SK-N-MC (cell line): Measurements from ENCODE around the gene SLC9A7.

Source experiments
- DNase-seq: peaks from one replicate; pipeline ENCODE4 v3.0.0-alpha.2; 2011; ENCODE audit warnings: low read depth, low spot score
- H3K27ac ChIP-seq: fragments of 200-600 bp; sonication (generic); 2 replicates; pipeline ENCODE4 v1.5.1; 2016; ENCODE audit warnings: mixed run types
- H3K36me3 ChIP-seq: fragments of 200-600 bp; sonication (generic); 2 replicates; pipeline ENCODE4 v1.6.1; 2017; ENCODE audit warnings: antibody characterized with exemption, low read length, mixed read lengths; ENCODE audit not compliant: insufficient read depth
- H3K4me3 ChIP-seq: fragments of 200-600 bp; sonication (generic); 2 replicates; pipeline ENCODE4 v1.5.1; 2016
- H3K9ac ChIP-seq: fragments of 200-600 bp; sonication (generic); 2 replicates; pipeline ENCODE4 v1.8.0; 2017; ENCODE audit warnings: mixed run types, mixed read lengths; ENCODE audit not compliant: insufficient read length
- H3K9me3 ChIP-seq: fragments of 200-600 bp; sonication (generic); 2 replicates; pipeline ENCODE4 v1.6.1; 2017; ENCODE audit warnings: low read depth, mild to moderate bottlenecking, antibody characterized with exemption, low read length, moderate library complexity, mixed read lengths
- EZH2 ChIP-seq: fragments of 200-600 bp; sonication (generic); IDR thresholded peaks from one replicate; pipeline ENCODE4 v1.6.1; 2017; ENCODE audit warnings: antibody characterized with exemption
- FOXP2 ChIP-seq: optimal IDR thresholded peaks from 2 replicates; pipeline ENCODE3; 2011; ENCODE audit warnings: mild to moderate bottlenecking, moderate library complexity; ENCODE audit not compliant: insufficient read depth; ENCODE audit errors: extremely low read length, control extremely low read depth
- POLR2AphosphoS5 ChIP-seq: IDR thresholded peaks from 2 replicates; pipeline ENCODE4 v1.6.1; 2012; ENCODE audit warnings: mild to moderate bottlenecking, low read depth, low read length, borderline replicate concordance

The SLC9A7 gene

DNA sequence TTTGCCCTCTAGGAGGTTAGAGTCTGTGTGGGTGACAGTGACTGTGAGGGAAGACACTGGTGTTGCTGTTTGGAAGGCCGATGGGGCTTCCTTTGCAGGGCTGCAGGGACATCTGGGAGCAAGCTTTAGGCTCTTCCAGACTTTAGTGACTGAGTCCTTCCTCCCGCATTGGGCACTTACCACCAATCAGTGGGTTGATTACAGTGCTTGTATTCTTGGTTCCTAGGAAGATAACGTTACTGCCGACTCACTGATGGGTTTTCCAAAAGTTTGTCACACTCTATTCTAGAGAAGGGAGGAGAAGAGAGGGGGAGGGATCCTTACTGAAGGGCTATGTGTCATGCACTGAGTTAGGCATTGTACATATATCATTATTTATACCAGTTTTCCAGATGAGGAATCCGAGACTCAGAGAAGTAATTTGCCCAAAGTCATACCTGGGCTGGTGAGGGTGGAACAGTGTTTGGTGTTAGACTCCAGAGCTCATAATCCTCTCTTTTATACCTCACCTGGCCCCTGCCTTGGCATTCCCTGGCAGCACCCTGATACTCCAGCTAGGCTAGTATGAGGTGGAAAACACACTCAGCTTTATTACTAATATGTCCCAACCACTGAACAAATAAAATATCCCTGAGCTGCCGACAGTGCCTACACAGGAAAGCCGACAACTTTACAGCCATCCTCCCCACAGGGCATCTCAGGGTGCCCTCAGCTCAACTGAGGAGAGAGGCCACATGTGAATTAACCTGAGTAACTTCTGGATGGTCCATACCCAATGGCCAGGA, 181.5 kb downstream of the SLC9A7 start:
- H3K9me3 ChIP-seq = no peaks in the 10 kb centered on the region
- TF ChIP-seq POLR2AphosphoS5 (no peak), EZH2 (no peak), FOXP2 (no peak)
- H3K4me3 ChIP-seq = no peak overlapping the region
- no peak for DNase-seq
- H3K9ac ChIP-seq = no peak overlapping the region
- 0 out of 2 replicates have a peak overlapping the region, but pooled peaks have one; percentile 31 for H3K27ac ChIP-seq
- H3K36me3 ChIP-seq = no peaks in the 10 kb centered on the region

DNA sequence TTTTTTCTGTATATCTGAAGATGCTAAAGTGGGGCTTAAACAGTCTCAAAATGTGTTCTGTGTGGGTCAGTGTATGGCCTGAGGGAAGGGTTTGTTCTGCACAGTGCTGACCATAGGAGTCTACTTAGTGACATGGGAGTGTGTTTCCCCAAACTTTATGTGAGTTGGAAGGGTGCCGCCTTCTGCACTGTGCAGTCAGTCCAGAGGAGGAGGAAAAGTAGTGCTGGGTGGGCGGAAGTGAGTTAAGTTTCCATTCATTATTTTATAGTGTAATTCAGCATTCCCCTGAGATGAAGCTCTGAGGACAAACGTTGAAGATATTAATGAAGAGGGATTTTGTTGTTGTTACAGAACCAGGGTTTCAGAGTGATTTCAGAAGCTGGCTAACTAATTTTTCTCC, 182.5 kb downstream of the SLC9A7 start:
- H3K4me3 ChIP-seq = peak overlapping the region; percentile 79
- no peaks in the 10 kb centered on the region for H3K36me3 ChIP-seq
- TF ChIP-seq POLR2AphosphoS5 = no peak
- no peak for TF ChIP-seq EZH2
- TF ChIP-seq FOXP2 = no peak
- 0 out of 2 replicates have a peak overlapping the region, but pooled peaks have one; percentile 31 for H3K27ac ChIP-seq
- no peaks in the 10 kb centered on the region for H3K9me3 ChIP-seq
- DNase-seq = no peak
- no peak overlapping the region for H3K9ac ChIP-seq

DNA sequence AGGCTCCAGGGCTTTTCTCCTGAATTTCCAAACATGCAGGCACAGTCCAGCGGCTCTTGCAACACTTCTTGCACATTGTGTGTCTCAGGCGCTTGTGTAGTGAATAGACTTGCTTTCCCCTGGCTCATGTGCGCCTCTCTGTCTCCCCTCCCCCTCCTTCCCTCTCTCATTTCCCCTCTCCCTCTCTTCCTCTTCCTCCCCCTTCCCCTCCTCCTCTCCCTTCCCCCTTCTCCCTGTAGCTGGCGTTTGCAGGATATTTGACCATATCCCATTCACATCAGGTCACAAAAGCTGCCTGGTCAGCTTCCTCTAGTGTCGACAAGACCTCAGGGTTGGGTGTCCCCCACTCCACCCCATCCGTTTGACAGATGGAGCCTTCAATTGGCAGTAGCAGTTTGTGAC, 182.9 kb downstream of the SLC9A7 start:
- Histone ChIP-seq H3K4me3 (peak overlapping the region; percentile 79), H3K9me3 (no peaks in the 10 kb centered on the region), H3K36me3 (no peaks in the 10 kb centered on the region), H3K9ac (no peak overlapping the region), H3K27ac (no peak overlapping the region)
- TF ChIP-seq POLR2AphosphoS5 = no peak
- no peak for DNase-seq

DNA sequence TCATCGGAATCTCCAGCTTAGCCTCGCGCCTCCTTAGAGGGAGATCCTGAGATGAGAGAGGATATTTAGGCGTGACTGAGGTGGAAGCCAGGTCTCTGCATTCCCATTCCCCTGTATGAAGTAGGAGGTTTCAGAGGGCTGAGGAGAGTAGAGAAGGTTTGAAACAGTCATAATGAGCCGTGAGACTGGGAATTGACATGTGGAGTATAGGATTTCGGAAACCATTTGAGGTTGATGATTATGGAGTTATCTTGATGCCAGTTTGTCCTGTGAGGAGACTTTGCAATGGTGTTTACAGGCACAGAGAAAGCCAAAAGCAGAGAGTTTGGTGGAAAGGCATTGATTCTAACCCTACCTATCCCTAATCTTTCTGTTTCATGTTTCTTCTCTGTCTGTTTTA, 183.3 kb downstream of the SLC9A7 start:
- H3K9ac ChIP-seq = no peak overlapping the region
- TF ChIP-seq EZH2 (no peak), FOXP2 (no peak), POLR2AphosphoS5 (no peak)
- H3K36me3 ChIP-seq = no peaks in the 10 kb centered on the region
- H3K27ac ChIP-seq = no peak overlapping the region
- H3K4me3 ChIP-seq = peak overlapping the region; percentile 79
- DNase-seq = no peak
- no peaks in the 10 kb centered on the region for H3K9me3 ChIP-seq

DNA sequence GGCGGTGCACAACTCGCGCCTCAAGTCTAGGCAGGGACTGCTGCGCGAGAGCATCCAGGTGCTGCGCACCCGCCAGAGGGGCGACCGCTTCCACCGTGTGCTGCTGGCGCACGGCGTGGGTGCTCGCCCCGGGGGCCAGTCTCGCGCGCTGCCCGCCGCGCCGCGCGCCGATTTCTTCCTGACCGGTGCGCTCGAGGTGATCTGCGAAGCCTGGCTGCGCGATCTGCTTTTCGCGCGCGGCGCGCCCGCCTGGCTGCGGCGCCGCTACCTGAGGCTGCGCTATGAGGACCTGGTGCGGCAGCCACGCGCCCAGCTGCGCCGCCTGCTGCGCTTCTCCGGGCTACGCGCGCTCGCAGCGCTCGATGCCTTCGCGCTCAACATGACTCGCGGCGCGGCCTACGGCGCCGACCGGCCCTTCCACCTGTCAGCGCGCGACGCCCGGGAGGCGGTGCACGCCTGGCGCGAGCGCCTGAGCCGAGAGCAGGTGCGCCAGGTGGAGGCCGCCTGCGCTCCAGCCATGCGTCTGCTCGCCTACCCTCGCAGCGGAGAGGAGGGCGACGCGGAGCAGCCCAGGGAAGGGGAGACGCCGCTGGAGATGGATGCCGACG, 184.0 kb downstream of the SLC9A7 start:
- no peak for TF ChIP-seq FOXP2
- TF ChIP-seq POLR2AphosphoS5 = no peak
- TF ChIP-seq EZH2 = no peak
- no peak for DNase-seq
- Histone ChIP-seq H3K9ac (no peak overlapping the region), H3K27ac (no peak overlapping the region), H3K9me3 (no peaks in the 10 kb centered on the region), H3K4me3 (peak overlapping the region; percentile 79), H3K36me3 (no peaks in the 10 kb centered on the region)

DNA sequence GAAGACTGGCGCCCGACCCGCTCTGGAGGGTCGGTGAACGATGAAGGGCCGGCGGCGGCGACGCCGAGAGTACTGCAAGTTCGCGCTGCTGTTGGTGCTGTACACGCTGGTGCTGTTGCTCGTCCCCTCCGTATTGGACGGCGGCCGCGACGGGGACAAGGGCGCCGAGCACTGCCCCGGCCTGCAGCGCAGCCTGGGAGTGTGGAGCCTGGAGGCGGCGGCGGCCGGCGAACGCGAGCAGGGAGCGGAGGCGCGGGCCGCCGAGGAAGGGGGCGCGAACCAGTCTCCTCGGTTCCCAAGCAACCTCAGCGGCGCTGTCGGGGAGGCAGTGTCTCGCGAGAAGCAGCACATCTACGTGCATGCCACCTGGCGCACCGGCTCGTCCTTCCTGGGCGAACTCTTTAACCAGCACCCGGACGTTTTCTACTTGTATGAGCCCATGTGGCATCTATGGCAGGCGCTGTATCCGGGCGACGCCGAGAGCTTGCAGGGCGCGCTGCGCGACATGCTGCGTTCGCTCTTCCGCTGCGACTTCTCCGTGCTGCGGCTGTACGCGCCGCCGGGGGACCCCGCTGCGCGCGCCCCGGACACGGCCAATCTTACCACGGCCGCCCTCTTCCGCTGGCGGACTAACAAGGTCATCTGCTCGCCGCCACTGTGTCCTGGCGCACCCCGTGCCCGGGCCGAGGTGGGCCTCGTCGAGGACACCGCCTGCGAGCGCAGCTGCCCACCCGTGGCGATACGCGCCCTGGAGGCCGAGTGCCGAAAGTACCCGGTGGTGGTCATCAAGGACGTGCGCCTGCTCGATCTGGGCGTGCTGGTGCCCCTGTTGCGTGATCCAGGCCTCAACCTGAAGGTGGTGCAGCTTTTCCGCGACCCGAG, 184.8 kb downstream of the SLC9A7 start:
- H3K36me3 ChIP-seq = no peaks in the 10 kb centered on the region
- H3K9ac ChIP-seq = no peak overlapping the region
- peak overlapping the region; percentile 79 for H3K4me3 ChIP-seq
- H3K9me3 ChIP-seq = no peaks in the 10 kb centered on the region
- TF ChIP-seq FOXP2 = no peak
- no peak for DNase-seq
- H3K27ac ChIP-seq = no peak overlapping the region

DNA sequence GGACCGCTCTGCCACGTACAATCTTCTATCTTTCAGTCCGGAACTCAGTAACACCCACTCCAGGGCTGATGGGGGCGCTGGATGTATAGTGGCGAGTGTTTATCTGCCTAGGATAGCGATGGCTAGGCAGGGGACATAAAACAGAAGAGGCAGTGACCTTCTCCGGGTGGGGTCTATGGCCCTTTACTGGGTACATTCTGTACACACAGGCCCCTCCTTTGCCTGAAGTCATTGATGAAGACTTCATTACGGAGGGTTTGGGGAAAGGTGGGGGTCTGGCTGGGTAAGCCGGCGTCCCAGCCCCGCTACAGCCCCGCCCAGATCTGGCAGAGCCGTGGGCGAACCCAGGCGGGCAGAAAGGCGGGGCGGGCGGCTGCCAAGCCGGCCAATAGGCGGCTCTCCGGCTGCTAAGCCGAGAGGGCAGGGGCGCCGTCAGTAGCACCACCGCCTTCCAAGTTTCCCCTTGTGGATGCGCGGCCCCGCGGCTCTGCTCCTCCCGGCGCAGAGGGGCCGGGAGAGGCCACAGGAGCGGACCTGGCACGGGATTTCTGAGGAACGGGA, 185.5 kb downstream of the SLC9A7 start, which contains the start of gene CHST7:
CHST7 (plus strand) TSS at position 435 of the 561 bp plus-strand sequence. CDS start 167 bp downstream, outside the sequence.
- Histone ChIP-seq H3K27ac (no peak within 1 kb of the TSS), H3K36me3 (no peaks in the 10 kb centered on the region), H3K9ac (no peak within 1 kb of the TSS), H3K4me3 (peak within 1 kb of the TSS; percentile 79), H3K9me3 (no peaks in the 10 kb centered on the region)
- TF ChIP-seq EZH2 = no peak
- no peak; the same call in 1 of the 2 replicates for TF ChIP-seq POLR2AphosphoS5
- no peak for TF ChIP-seq FOXP2
- DNase-seq = no peak

DNA sequence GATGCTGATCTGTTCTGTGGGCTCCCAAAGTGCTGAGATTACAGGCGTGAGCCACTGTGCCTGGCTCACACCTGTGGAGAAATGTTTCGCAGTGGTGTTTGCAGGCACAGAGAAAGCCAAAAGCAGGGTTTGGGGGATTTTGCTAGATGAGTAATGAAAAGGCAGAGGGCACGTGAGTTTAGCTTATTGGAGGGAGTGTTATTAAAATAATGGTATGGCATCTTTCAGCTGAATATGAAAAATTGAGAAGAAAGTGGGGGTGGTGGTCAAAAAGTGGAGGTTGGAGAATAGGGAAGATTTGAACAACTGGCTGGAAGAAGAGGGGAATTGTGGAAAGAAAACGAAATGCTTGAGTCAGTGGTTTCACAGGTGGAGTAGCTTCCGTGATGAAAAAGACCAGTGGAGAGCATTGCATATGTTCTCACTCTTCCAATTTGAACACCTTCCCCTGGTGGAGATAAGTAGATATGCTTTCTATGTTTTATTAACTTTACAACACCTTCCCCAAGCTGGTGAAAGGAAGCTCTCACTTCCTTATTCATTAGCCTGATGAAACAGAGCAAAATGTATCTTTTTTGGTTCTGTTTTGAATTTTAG, 186.5 kb downstream of the SLC9A7 start:
- Histone ChIP-seq H3K36me3 (no peaks in the 10 kb centered on the region), H3K4me3 (no peak overlapping the region), H3K9ac (no peak overlapping the region), H3K9me3 (no peaks in the 10 kb centered on the region), H3K27ac (no peak overlapping the region)
- TF ChIP-seq POLR2AphosphoS5 (no peak), EZH2 (no peak), FOXP2 (no peak)
- DNase-seq = no peak
